H1 (cell line): ENCODE measurements around the gene ARL3. TPM values are rescaled to one million over a fixed set of nuclear protein-coding genes. Genes with fewer than 3 reads are reported as not detected.

ENCODE experiments used
- CTCF ChIA-PET: fragments of 300-600 bp; sonication (Branson Sonifier 250); formaldehyde crosslinking; loops from one replicate; lab custom pipeline; 2021; ENCODE audit not compliant: partially characterized antibody; lab: Charles Lee
- POLR2A ChIA-PET: fragments of 300-600 bp; sonication (Branson Sonifier 250); formaldehyde crosslinking; loops from one replicate; lab custom pipeline; 2021; ENCODE audit warnings: inconsistent platforms; ENCODE audit not compliant: partially characterized antibody; lab: Charles Lee
- DNase-seq, 2 experiments: peaks; one replicate each; pipeline versions ENCODE4 v3.0.0 to v3.0.0-alpha.2; 2010 to 2022; ENCODE audit warnings: low spot score in 2 of 2, low read depth in 1 of 2, mixed read lengths in 1 of 2
- FAIRE-seq: peaks from 2 replicates; lab custom pipeline; 2011; peaks lifted over from hg19 to GRCh38; lab: Jason Lieb, UNC
- H2AFZ ChIP-seq: 2 replicates; pipeline ENCODE4 v1.8.1; 2012; ENCODE audit warnings: low read length, inconsistent platforms
- H2AK5ac ChIP-seq: 2 replicates; pipeline ENCODE4 v1.6.1; 2013; ENCODE audit warnings: low read depth, low read length
- H2BK120ac ChIP-seq: replicated peaks from 2 replicates; pipeline ENCODE3; 2013; ENCODE audit warnings: low read depth, low read length, inconsistent platforms
- H2BK12ac ChIP-seq: 2 replicates; pipeline ENCODE4 v1.6.1; 2013; ENCODE audit warnings: low read depth, low read length
- H2BK15ac ChIP-seq: 2 replicates; pipeline ENCODE4 v1.6.1; 2013; ENCODE audit warnings: low read length
- H2BK20ac ChIP-seq: 2 replicates; pipeline ENCODE4 v1.6.1; 2013; ENCODE audit warnings: low read length
- H2BK5ac ChIP-seq: 2 replicates; pipeline ENCODE4 v1.6.1; 2013; ENCODE audit warnings: low read depth, low read length
- H3K14ac ChIP-seq: 2 replicates; pipeline ENCODE4 v1.6.1; 2013; ENCODE audit warnings: inconsistent platforms; ENCODE audit not compliant: insufficient read length
- H3K18ac ChIP-seq: 2 replicates; pipeline ENCODE4 v1.6.1; 2013; ENCODE audit warnings: low read length; ENCODE audit errors: extremely low read depth
- H3K23ac ChIP-seq: 2 replicates; pipeline ENCODE4 v1.6.1; 2013; ENCODE audit warnings: inconsistent platforms; ENCODE audit not compliant: insufficient read length
- H3K23me2 ChIP-seq: 2 replicates; pipeline ENCODE4 v1.6.1; 2013; ENCODE audit warnings: low read depth, low read length
- H3K27ac ChIP-seq: 2 replicates; pipeline ENCODE4 v1.6.1; 2011; ENCODE audit warnings: low read depth, low read length, inconsistent platforms
- H3K27me3 ChIP-seq, 4 experiments: replicated peaks in 1 of 4; 1 replicate in 1 of 4; 2 replicates in 3 of 4; pipeline versions ENCODE4 v1.6.1 to v1.8.1; 2011 to 2013; ENCODE audit warnings: low read length in 3 of 4, mild to moderate bottlenecking in 3 of 4, inconsistent platforms in 2 of 4, mixed read lengths in 2 of 4, moderate library complexity in 1 of 4; ENCODE audit not compliant: control insufficient read depth in 3 of 4, insufficient read depth in 3 of 4; ENCODE audit errors: extremely low read depth in 1 of 4
- H3K36me3 ChIP-seq, 4 experiments: 2 replicates each; pipeline versions ENCODE4 v1.6.1 to v1.8.1; 2011 to 2013; ENCODE audit warnings: mild to moderate bottlenecking in 4 of 4, low read length in 3 of 4, moderate library complexity in 2 of 4, control low read depth in 1 of 4, inconsistent platforms in 1 of 4; ENCODE audit not compliant: insufficient read depth in 4 of 4, control insufficient read depth in 2 of 4
- H3K4ac ChIP-seq: replicated peaks from 2 replicates; pipeline ENCODE3; 2013; ENCODE audit warnings: low read length, low read depth, mixed read lengths, inconsistent platforms; ENCODE audit not compliant: insufficient read length
- H3K4me1 ChIP-seq, 4 experiments: replicated peaks in 1 of 4; 1 replicate in 1 of 4; 2 replicates in 3 of 4; pipeline versions ENCODE4 v1.6.1 to v1.8.1; 2011 to 2013; ENCODE audit warnings: low read length in 3 of 4, inconsistent platforms in 2 of 4, mixed read lengths in 1 of 4; ENCODE audit not compliant: insufficient read depth in 4 of 4, control insufficient read depth in 3 of 4
- H3K4me2 ChIP-seq, 2 experiments: 2 replicates each; pipeline versions ENCODE4 v1.6.1 to v1.8.1; 2011 to 2013; ENCODE audit warnings: low read depth in 2 of 2, low read length in 2 of 2, control low read depth in 1 of 2, inconsistent platforms in 1 of 2, mild to moderate bottlenecking in 1 of 2; ENCODE audit not compliant: insufficient read depth in 1 of 2
- H3K4me3 ChIP-seq, 4 experiments: fragments of 200-600, 300-600 bp in 1 of 4; sonication (generic), shearing (Covaris generic), sonication (Bioruptor Twin) in 1 of 4; 2 replicates each; pipeline versions ENCODE4 v1.5.1 to v1.8.1; 2011 to 2016; ENCODE audit warnings: low read length in 4 of 4, low read depth in 3 of 4, control low read depth in 2 of 4, inconsistent platforms in 2 of 4, mild to moderate bottlenecking in 2 of 4, mixed read lengths in 1 of 4, moderate library complexity in 1 of 4; ENCODE audit not compliant: insufficient read depth in 2 of 4; ENCODE audit errors: extremely low read depth in 1 of 4
- H3K56ac ChIP-seq: replicated peaks from 2 replicates; pipeline ENCODE3; 2013; ENCODE audit warnings: low read depth, mild to moderate bottlenecking, mixed read lengths, low read length, inconsistent platforms; ENCODE audit not compliant: insufficient read length
- H3K79me1 ChIP-seq: 2 replicates; pipeline ENCODE4 v1.6.1; 2013; ENCODE audit warnings: low read depth, low read length, control low read depth
- H3K79me2 ChIP-seq, 2 experiments: 2 replicates each; pipeline versions ENCODE4 v1.6.1 to v1.8.1; 2012 to 2013; ENCODE audit warnings: low read length in 2 of 2, mild to moderate bottlenecking in 2 of 2, inconsistent platforms in 1 of 2; ENCODE audit not compliant: insufficient read depth in 2 of 2, control insufficient read depth in 1 of 2
- H3K9ac ChIP-seq, 4 experiments: replicated peaks in 1 of 4; 1 replicate in 1 of 4; 2 replicates in 3 of 4; pipeline versions ENCODE4 v1.6.1 to v1.8.1; 2011 to 2013; ENCODE audit warnings: low read depth in 3 of 4, low read length in 3 of 4, control low read depth in 2 of 4, mild to moderate bottlenecking in 2 of 4, moderate library complexity in 2 of 4, inconsistent platforms in 1 of 4; ENCODE audit errors: extremely low read depth in 1 of 4
- H3K9me3 ChIP-seq, 2 experiments: 2 replicates each; pipeline versions ENCODE4 v1.6.1 to v1.8.1; 2012 to 2013; ENCODE audit warnings: mild to moderate bottlenecking in 2 of 2, moderate library complexity in 2 of 2, control low read depth in 1 of 2, inconsistent platforms in 1 of 2, low read depth in 1 of 2, low read length in 1 of 2, mixed read lengths in 1 of 2; ENCODE audit not compliant: insufficient read depth in 2 of 2
- H4K20me1 ChIP-seq, 2 experiments: replicated peaks in 1 of 2; 2 replicates each; pipeline versions ENCODE3 to v1.8.1; 2011 to 2013; ENCODE audit warnings: inconsistent platforms in 2 of 2, low read length in 2 of 2, mild to moderate bottlenecking in 1 of 2; ENCODE audit not compliant: insufficient read depth in 2 of 2, control insufficient read depth in 1 of 2
- H4K5ac ChIP-seq: 2 replicates; pipeline ENCODE4 v1.6.1; 2013; ENCODE audit warnings: low read length, low read depth, mixed read lengths, inconsistent platforms; ENCODE audit not compliant: insufficient read length
- H4K8ac ChIP-seq: 2 replicates; pipeline ENCODE4 v1.8.0; 2013; ENCODE audit warnings: mild to moderate bottlenecking, moderate library complexity, low read length, inconsistent platforms; ENCODE audit not compliant: insufficient read depth; ENCODE audit errors: extremely low read depth
- H4K91ac ChIP-seq: replicated peaks from 2 replicates; pipeline ENCODE3; 2013; ENCODE audit warnings: low read length, mixed read lengths, inconsistent platforms; ENCODE audit not compliant: insufficient read length
- TBP ChIP-seq: IDR thresholded peaks from 2 replicates; pipeline ENCODE4 v1.6.1; 2011; ENCODE audit warnings: low read depth, low read length, improper control_type of control experiment
- WGBS, 2 experiments: shearing (Covaris generic) in 1 of 2; methylation state at CpG; one replicate each; pipeline versions ENCODE4 v1.1.6 to v1.1.7; 2013 to 2015; ENCODE audit warnings: low lambda C conversion rate in 2 of 2, mixed read lengths in 2 of 2, inconsistent platforms in 1 of 2, low coverage in 1 of 2, missing lambda C conversion rate in 1 of 2; ENCODE audit not compliant: insufficient replicate concordance in 2 of 2, insufficient coverage in 1 of 2, insufficient read length in 1 of 2; ENCODE audit errors: extremely low coverage in 1 of 2, missing lambda C conversion rate in 1 of 2; 5-methylcytosine and 5-hydroxymethylcytosine counted together
- polyA plus RNA-seq, 7 experiments: library from polyadenylated mRNA; depleted of rRNA in 3 of 7; stranded (reverse) in 5 of 7; unstranded in 2 of 7; fragments of >200 nt in 5 of 7; fragments of 200-250 nt in 2 of 7; gene quantifications; 1 replicate in 5 of 7; 2 replicates in 1 of 7; 4 replicates in 1 of 7; pipeline versions ENCODE4 v1.2.1 to v1.2.3, GENCODE V29; 2011 to 2013; ENCODE audit warnings: missing spikeins in 2 of 7, mixed read lengths in 2 of 7
- total RNA-seq: library from RNA; stranded (reverse); fragmentation: NEBNext Ultra II Directional; extraction: Animal tissue kit (Norgen Biotek cat#: 25700); gene quantifications from 2 replicates; pipeline ENCODE4 v1.2.1, GENCODE V29; 2021

The ARL3 gene
- total and polyA plus RNA-seq, 2 of the 8 experiments (the other 6 are each of a cell fraction or from before 2014, with no cell fraction given) = 8.8 to 16.2 TPM

GRCh38 chr10:102762401-102763015 lies 48.3 kb upstream of the ARL3 start:
- Histone ChIP-seq H2BK120ac (no peak overlapping the region), H2BK15ac (no peak overlapping the region), H4K5ac (no peak overlapping the region), H3K27ac (no peak overlapping the region), H4K8ac (peak overlapping the region; percentile 9; the same call in 1 of the 2 replicates), H3K4me2 (no peak overlapping the region), H3K14ac (no peak overlapping the region), H2BK12ac (no peak overlapping the region), H3K18ac (no peak overlapping the region)
- POLR2A ChIA-PET = interaction anchor here (1.5 kb wide), 1 partner anchor 13 kb away, joined by 6 read pairs; no protein-coding TSS in a partner anchor
- no peak for TF ChIP-seq TBP
- TF ChIP-seq, all 59 proteins: peak for 0
- Histone ChIP-seq H3K9ac (no peak overlapping the region), H3K56ac (no peak overlapping the region), H3K27me3 (no peaks in the 10 kb centered on the region), H3K4me3 (no peak overlapping the region), H3K36me3 (no peaks in the 10 kb centered on the region), H3K4ac (no peak overlapping the region), H2AFZ (no peak overlapping the region), H4K20me1 (no peaks in the 10 kb centered on the region), H2BK5ac (no peak overlapping the region), H3K79me2 (no peaks in the 10 kb centered on the region), H3K79me1 (no peaks in the 10 kb centered on the region; the same call in 1 of the 2 replicates), H3K9me3 (no peaks in the 10 kb centered on the region), H2BK20ac (no peak overlapping the region), H3K4me1 (no peaks in the 10 kb centered on the region), H2AK5ac (no peak overlapping the region), H3K23ac (no peak overlapping the region), H4K91ac (no peak overlapping the region), H3K23me2 (no peaks in the 10 kb centered on the region)
- CTCF ChIA-PET = interaction anchor here (0.6 to 5.9 kb wide), 5 partner anchors 8 to 111 kb away, joined by 3 to 42 read pairs (median 3); no protein-coding TSS in a partner anchor
- DNase-seq (no peak), FAIRE-seq (no peak)
- 88% methylated on average over 7 of the region's 7 CpGs; no CpG with 5 or more reads in 1 of the 2 experiments for WGBS, 2 experiments
